Ovary (tissue), 9 donors: Measurements from ENCODE around the gene IQSEC1. TPM values are rescaled to one million over a fixed set of nuclear protein-coding genes. Genes with fewer than 3 reads are reported as not detected.
"Not testable (repeated sequence)": the region's sequence is repeated elsewhere in the genome, so short reads cannot be mapped to it uniquely, and the experiment has no call there.

Experiments used
- DNase-seq, 5 donors: peaks; one replicate each; pipeline ENCODE4 v3.0.0-alpha.2; 2019 to 2020
- H3K27ac ChIP-seq, 2 donors: fragments of 200-600 bp; one replicate each; pipeline versions ENCODE4 v1.5.1 to v1.8.0; 2019 to 2022
- H3K27me3 ChIP-seq: fragments of 200-600 bp; one replicate; pipeline ENCODE4 v1.8.0; 2022
- H3K36me3 ChIP-seq: fragments of 200-600 bp; sonication (generic); one replicate; pipeline ENCODE4 v1.5.1; 2019
- H3K4me1 ChIP-seq: one replicate; pipeline ENCODE4 v1.8.1; 2013; ENCODE audit warnings: mild to moderate bottlenecking, moderate library complexity; ENCODE audit not compliant: insufficient read depth
- H3K4me3 ChIP-seq: fragments of 200-600 bp; sonication (generic); one replicate; pipeline ENCODE4 v1.5.1; 2017
- H3K9me3 ChIP-seq, 2 donors: fragments of 200-600 bp in 1 of 2; sonication (generic) in 1 of 2; one replicate each; pipeline versions ENCODE4 v1.5.1 to v1.8.1; 2013 to 2019; ENCODE audit warnings: mild to moderate bottlenecking in 1 of 2, moderate library complexity in 1 of 2
- CTCF ChIP-seq, 3 donors: fragments of 450-650 bp in 2 of 3; fragments of 200-600 bp in 1 of 3; IDR thresholded peaks; one replicate each; pipeline versions ENCODE4 v1.5.1 to v1.8.0; 2016 to 2022; ENCODE audit warnings: antibody characterized with exemption in 3 of 3, mild to moderate bottlenecking in 1 of 3
- EP300 ChIP-seq: sonication (generic); formaldehyde crosslinking; IDR thresholded peaks from one replicate; pipeline ENCODE4 v1.6.1; 2017; ENCODE audit warnings: antibody characterized with exemption
- POLR2A ChIP-seq: fragments of 450-650 bp; IDR thresholded peaks from one replicate; pipeline ENCODE4 v1.6.1; 2017; ENCODE audit warnings: antibody characterized with exemption, mild to moderate bottlenecking, moderate library complexity
- WGBS, 3 donors: extraction: QIAGEN DNeasy Blood & Tissue Kit in 1 of 3; methylation state at CpG; one replicate each; pipeline versions ENCODE4 v1.1.5 to v1.1.7; 2013 to 2017; 5-methylcytosine and 5-hydroxymethylcytosine counted together
- intact Hi-C, 4 donors: fragments of 100-400 bp; cut with DNase I; formaldehyde crosslinking; loops; one replicate each; pipeline versions ENCODE4 v1.11.0 to v1.15.1; 2022 to 2023
- polyA plus RNA-seq, 2 donors: library from polyadenylated mRNA; stranded (reverse); fragments of 200-250 nt in 1 of 2; fragments of 350-450 nt in 1 of 2; fragmentation: Illumina TruSeq in 1 of 2; extraction: RNeasy Lipid Tissue Mini Kit (QIAGEN cat#74804) in 1 of 2; gene quantifications; one replicate each; pipeline ENCODE4 v1.2.3, GENCODE V29; 2013 to 2014
- total RNA-seq, 7 donors: library from RNA; depleted of rRNA in 2 of 7; stranded (reverse); fragments of >200 nt in 2 of 7; fragmentation: NEBNext Ultra II Directional in 3 of 7; extraction: Animal tissue kit (Norgen Biotek cat#: 25700) in 3 of 7; gene quantifications; one replicate each; pipeline versions ENCODE4 v1.1.0 to v1.2.4, GENCODE V29; 2016 to 2023
- donor health status: DM: no; HTN: no; CAD: no; lungs with moderate emphysema.
- donor health status: DM: no; HTN: no; CAD: no.
- donor health status: Bipolar disorder and iron deficiency.
- donor health status: DM: yes; HTN: yes; CAD: no.
- donor health status: DM: no; HTN: no; CAD: no.
- donor health status: DM: yes; HTN: yes; CAD: no.

IQSEC1 gene
- total and polyA plus RNA-seq, 9 donors: 20.9 to 55.4 (median 45.1) TPM

- H3K27me3 ChIP-seq: no peaks in the 10 kb centered on the region
- WGBS, 3 donors: 72 to 76% (median 72%) methylated on average over 4 of the region's 4 CpGs
- H3K9me3 ChIP-seq: no peaks in the 10 kb centered on the region
- no peak overlapping the region for H3K27ac ChIP-seq
- no peak overlapping the region for H3K4me3 ChIP-seq
- no peaks in the 10 kb centered on the region for H3K36me3 ChIP-seq
- no peak for DNase-seq
- intact Hi-C loops: no loop called here
- H3K4me1 ChIP-seq: no peaks in the 10 kb centered on the region
- TF ChIP-seq POLR2A (no peak), CTCF (IDR thresholded peaks at IDR 0.05) (no peak), EP300 (no peak)
These were observed 187.7 kb downstream of the IQSEC1 start for GRCh38 chr3:12885583-12885930.

GRCh38 chr3:12884790-12885582 is 188.2 kb downstream of the IQSEC1 start:
- no peak overlapping the region for H3K27ac ChIP-seq
- peaks cover 2% of the 10 kb centered on the region for H3K4me1 ChIP-seq
- intact Hi-C loops: loop anchor here in 1 of 4 donors (5.0 kb wide), 1 partner anchor 102 kb away; no protein-coding TSS in a partner anchor
- no peak overlapping the region for H3K4me3 ChIP-seq
- no peaks in the 10 kb centered on the region for H3K36me3 ChIP-seq
- TF ChIP-seq EP300: no peak
- TF ChIP-seq CTCF (IDR thresholded peaks at IDR 0.05): no peak
- no peak for TF ChIP-seq POLR2A
- DNase-seq: no peak
- H3K9me3 ChIP-seq: no peaks in the 10 kb centered on the region
- WGBS, 3 donors: 87 to 91% (median 89%) methylated on average over 20 of the region's 20 CpGs
- H3K27me3 ChIP-seq: no peaks in the 10 kb centered on the region

- Histone ChIP-seq H3K36me3 (no peaks in the 10 kb centered on the region), H3K27me3 (no peaks in the 10 kb centered on the region), H3K4me1 (peaks cover 9% of the 10 kb centered on the region), H3K4me3 (no peak overlapping the region), H3K27ac (no peak overlapping the region), H3K9me3 (no peaks in the 10 kb centered on the region)
- DNase-seq: peak in 3 of 5 donors; percentile 52 to 75 (median 54)
- intact Hi-C loops: loop anchor here in 1 of 4 donors (5.0 kb wide), 1 partner anchor 103 kb away; no protein-coding TSS in a partner anchor
- WGBS, 3 donors: 47 to 58% (median 50%) methylated on average over 15 of the region's 15 CpGs
- TF ChIP-seq CTCF (IDR thresholded peaks at IDR 0.05): no peak
- TF ChIP-seq POLR2A: no peak
- no peak for TF ChIP-seq EP300
These were observed 189.0 kb downstream of the IQSEC1 start for GRCh38 chr3:12884186-12884680.

GRCh38 chr3:12882336-12883310 is 190.6 kb downstream of the IQSEC1 start:
- intact Hi-C loops: loop anchor here in 1 of 4 donors (5.0 kb wide), 1 partner anchor 105 kb away; no protein-coding TSS in a partner anchor
- WGBS, 3 donors: 86 to 92% (median 87%) methylated on average over 62 of the region's 62 CpGs

GRCh38 chr3:12881858-12882257 is 191.4 kb downstream of the IQSEC1 start:
- not testable (repeated sequence) for DNase-seq, H3K27ac ChIP-seq, H3K4me3 ChIP-seq, H3K36me3 ChIP-seq, H3K27me3 ChIP-seq, H3K9me3 ChIP-seq
- peaks cover 21% of the 10 kb centered on the region for H3K4me1 ChIP-seq
- WGBS, 3 donors: 94 to 95% (median 94%) methylated on average over 12 of the region's 12 CpGs
- intact Hi-C loops: loop anchor here in 1 of 4 donors (5.0 kb wide), 1 partner anchor 105 kb away; no protein-coding TSS in a partner anchor

More at GRCh38 chr3:12882336-12883310, 190.6 kb downstream of the IQSEC1 start:
- no peaks in the 10 kb centered on the region for H3K36me3 ChIP-seq
- DNase-seq: no peak
- H3K4me3 ChIP-seq: no peak overlapping the region
- TF ChIP-seq POLR2A (no peak), CTCF (IDR thresholded peaks at IDR 0.05) (no peak), EP300 (no peak)
- H3K27ac ChIP-seq: no peak overlapping the region
- no peaks in the 10 kb centered on the region for H3K9me3 ChIP-seq
- peaks cover 19% of the 10 kb centered on the region for H3K4me1 ChIP-seq
- H3K27me3 ChIP-seq: no peaks in the 10 kb centered on the region
